NCI-H1436 (cell line): ENCODE measurements around the gene RNF13.
A peak's percentile ranks its signal among the peaks of the same experiment; 100 is the strongest.
"Not testable (repeated sequence)": the region's sequence is repeated elsewhere in the genome, so short reads cannot be mapped to it uniquely, and the experiment has no call there.

Source experiments
- DNase-seq: peaks from one replicate; lab custom pipeline; 2025; lab: John Stamatoyannopoulos, UW

RNF13 gene

GRCh38 chr3:149801195-149801594 is 11.8 kb upstream of the RNF13 start:
- no peak for DNase-seq

DNA sequence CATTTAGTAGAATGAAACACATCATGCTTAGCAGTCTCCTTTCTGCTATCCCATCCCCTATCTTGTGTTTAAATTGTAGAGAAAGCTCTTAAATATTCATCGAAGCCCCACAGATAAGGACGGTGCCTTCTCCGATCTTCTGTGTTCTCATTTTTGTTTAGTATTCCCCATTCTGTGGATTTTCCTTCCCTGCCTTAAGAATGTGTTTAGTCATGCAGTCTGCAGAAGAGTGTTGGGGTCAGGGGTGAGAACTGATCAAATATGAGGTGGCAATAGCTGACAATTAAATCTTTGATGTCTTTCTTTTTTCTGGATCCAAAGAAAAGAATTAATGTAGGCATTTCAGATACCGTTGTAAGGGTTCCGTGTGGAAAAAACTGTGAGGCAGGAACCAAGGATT is 11.4 kb upstream of the RNF13 start:
- DNase-seq, result no peak

DNA sequence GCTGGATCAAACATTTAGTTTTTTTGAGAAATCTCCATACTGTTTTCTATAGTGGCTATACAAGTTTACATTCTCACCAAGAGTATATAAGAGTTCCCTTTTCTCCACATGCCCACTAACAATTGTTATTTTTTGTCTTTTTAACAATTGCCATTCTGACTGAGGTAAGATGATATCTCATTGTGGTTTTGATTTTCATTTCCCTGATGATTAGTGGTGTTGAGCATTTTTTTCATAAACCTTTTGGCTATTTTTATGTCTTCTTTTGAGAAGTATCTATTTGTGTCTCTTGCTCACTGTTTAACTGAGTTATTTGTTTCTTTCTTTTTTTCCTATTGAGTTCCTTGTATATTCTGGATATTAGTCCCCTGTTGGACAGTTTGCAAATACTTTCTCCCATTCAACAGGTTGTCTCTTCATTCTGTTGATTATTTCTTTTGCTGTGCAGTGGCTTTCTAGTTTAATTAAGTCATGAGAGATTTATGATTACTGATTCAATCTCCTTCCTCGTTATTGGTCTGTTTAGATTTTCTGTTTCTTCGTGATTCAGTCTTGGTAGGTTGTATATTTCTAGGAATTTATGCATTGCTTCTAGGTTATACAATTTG is 6.7 kb upstream of the RNF13 start:
- no peak for DNase-seq

DNA sequence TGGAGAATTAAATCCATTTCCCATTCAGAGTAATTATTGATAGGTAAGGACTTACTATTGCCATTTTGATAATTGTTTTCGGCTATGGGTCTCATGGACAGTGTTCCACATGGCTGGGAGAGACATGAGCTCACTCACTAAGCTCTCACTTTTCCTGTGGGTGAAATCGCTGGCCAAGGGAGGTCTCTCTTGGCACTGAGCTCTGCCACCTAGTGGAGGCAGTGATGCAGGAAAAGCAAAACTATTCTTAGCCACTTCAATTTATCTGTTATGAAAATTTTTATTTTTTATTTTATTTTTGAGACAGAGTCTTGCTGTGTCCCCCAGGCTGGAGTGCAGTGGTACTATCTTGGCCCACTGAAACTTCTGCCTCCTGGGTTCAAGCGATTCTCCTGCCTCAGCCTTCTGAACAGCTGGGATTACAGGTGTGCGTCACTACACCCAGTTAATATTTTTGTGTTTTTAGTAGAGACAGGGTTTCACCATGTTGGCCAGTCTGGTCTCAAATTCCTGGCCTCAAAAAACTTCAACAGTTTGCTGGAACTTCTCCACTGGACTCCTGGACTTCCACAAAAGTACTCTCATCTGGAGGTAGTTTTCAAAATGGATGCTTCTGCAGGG is 4.7 kb upstream of the RNF13 start:
- peak; percentile 68 for DNase-seq

- no peak for DNase-seq
Observed at GRCh38 chr3:149809699-149810098, 3.3 kb upstream of the RNF13 start.

GRCh38 chr3:149810846-149811245 is 2.2 kb upstream of the RNF13 start:
- DNase-seq, result no peak

DNA sequence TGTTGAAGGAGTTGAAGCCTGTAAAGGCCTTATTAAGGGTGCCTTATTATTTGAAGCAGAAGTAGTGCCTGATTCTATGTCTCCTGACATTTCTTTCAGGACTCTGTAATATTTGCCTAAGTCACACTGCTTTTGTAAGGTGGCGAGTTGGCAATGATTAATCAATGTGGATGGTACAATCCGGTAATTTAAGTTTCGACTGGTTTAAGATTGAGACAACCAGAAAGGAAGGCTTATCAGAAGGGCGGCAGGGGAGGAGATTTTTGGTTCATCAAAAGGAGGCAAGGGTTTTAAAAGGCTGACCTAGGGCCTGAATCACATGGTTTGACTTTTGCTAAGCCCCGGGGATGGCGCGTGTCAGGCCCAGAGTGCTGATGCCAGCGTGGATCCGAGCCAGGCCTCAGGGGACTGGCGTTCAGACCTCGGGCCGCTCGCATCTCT is 830 bp upstream of the RNF13 start:
- no peak for DNase-seq

GRCh38 chr3:149813367-149814281 is 609 bp downstream of the RNF13 start:
- DNase-seq, result no peak

DNA sequence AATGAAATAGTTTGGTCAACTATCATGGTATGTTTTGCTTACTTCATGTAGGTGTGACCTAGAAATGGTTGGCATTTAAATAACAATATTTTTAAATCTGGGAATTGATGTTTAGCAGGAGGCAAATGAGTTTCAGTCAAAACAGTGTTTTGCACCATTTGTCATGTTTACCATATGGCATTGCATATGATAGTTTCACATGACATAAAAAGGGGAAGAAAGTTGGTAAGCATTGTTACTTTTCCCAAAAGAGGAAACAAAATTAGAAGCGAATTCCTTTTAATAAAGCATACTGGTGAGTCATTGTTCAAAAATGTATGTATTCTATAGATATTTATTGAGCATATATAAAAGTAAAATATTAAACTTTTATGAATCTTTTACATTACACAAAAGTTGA is 2.3 kb downstream of the RNF13 start:
- no peak for DNase-seq

DNA sequence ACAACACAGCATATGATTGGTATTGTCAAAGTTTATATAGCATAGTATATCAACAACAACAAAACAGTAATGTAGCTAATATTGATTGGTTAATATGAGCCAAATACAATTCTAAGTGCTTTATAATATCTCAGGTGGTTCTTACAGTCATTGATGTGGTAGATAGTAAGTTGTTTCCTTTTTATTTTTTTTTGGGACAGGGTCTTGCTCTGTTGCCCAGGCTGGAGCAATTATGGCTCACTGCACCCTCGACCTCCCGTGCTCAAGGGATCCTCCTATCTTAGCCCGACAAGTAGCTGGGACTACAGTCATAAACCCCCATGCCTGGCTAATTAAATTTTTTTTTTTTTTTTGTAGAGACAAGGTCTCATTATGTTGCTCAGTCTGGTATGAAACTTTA is 2.7 kb downstream of the RNF13 start:
- no peak for DNase-seq

DNA sequence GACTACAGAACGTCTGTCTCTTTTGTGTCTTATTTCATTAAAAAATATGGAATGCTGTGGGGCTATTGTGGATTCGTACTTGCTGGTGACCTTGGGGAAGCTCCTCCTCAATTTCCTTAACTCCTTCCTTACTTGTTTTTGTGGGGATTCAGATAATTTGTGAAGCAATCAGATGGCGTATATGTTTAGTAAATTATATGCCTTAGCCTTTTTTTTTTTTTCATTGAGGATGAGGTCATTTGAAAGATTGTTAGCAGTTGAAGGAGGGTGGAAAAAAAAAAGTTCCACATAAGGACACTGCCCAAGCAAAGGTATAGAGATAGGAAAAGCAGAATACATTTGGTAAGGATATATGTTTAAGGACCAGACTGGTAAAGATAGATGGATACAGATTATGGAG is 3.3 kb downstream of the RNF13 start:
- no peak for DNase-seq

DNA sequence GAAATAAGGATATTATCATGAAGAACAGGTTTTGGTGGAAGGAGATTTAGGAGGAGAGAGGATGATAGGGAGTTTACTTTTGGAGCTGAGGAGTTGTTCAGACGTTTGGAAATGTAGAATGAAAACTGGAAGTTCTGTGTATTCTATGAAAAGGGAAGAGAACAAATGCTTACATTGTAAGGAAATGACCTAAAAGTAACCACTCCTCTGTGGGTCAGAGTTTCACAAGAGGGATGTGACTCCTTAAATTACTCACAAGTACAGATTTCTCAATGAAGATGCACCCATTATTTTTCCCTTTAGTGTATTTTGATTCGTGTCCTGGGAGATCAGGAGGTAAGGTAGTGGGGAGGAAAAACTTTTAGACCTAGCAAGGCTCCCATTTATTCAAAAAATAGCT is 4.0 kb downstream of the RNF13 start:
- no peak for DNase-seq

- DNase-seq, result no peak
Observed at GRCh38 chr3:149819432-149819831, 6.4 kb downstream of the RNF13 start.

DNA sequence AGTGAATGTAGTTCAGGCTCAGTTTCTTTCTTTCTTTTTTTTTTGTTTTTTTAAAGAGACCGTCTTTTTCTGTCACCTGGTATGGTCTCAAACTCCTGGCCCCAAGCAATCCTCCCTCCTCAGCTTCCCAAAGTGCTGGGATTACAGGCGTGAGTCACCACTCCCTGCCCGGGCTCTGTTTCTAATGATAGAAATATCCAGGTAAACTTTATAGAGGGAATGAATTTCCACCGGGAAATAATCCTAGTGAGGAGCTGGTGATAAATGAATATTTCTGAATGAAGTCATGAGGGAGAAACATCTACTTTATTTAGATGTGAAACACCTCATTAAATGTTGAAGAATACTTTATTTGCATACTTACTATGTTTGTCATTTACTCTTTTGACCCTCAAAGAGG is 7.2 kb downstream of the RNF13 start:
- no peak for DNase-seq

DNA sequence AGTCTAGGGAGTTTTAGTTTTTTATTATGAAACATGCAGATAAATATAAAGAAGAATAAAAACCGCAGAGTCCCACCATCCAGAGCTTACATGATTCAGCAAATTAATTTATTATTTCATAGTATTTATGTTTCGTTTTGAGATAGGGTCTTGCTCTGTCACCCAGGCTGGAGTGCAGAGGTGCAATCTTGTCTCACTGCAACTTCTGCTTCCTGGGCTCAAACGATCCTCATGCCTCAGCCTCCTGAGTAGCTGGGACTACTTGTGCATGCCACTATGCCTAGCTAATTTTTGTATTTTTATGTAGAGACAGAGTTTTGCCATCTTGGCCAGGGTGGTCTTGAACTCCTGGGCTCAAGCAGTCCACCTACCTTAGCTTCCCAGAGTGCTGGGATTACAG is 13.6 kb downstream of the RNF13 start:
- DNase-seq, result no peak

- DNase-seq, result no peak
Observed at GRCh38 chr3:149828390-149828789, 15.4 kb downstream of the RNF13 start.

GRCh38 chr3:149829631-149830030 is 16.6 kb downstream of the RNF13 start:
- DNase-seq, result not testable (repeated sequence)

DNA sequence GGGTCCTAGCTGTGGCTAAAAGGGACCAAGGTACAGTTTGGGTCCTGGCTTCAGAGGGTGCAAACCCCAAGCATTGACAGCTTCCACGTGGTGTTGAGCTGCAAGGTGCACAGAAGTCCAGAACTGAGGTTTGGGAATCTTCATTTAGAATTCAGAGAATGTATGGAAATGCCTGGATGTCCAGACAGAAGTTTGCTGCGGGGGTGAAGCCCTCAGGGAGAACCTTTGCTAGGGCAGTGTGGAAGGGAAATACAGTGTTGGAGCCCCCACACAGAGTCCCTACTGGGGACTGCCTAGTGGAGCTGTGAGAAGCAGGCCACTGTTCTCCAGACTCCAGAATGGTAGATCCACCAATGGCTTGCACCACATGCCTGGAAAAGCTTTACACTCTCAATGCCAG is 17.9 kb downstream of the RNF13 start:
- DNase-seq, result no peak

DNA sequence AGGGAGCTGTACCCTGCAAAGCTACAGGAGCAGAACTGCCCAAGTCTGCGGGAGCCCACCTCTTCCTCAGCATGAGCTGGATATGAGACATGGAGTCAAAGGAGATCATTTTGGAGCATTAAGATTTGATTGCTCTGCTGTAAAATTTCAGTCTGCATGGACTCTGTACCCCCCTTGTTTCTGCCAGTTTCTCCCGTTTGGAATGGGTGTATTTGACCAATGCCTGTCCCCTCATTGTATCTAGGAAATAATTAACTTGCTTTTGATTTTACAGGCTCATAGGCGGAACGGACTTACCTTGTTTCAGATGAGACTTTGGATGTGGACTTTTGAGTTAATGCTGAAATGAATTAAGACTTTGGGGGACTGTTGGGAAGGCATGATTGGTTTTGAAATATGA is 18.3 kb downstream of the RNF13 start:
- DNase-seq, result no peak

GRCh38 chr3:149832086-149832485 is 19.1 kb downstream of the RNF13 start:
- DNase-seq, result no peak

DNA sequence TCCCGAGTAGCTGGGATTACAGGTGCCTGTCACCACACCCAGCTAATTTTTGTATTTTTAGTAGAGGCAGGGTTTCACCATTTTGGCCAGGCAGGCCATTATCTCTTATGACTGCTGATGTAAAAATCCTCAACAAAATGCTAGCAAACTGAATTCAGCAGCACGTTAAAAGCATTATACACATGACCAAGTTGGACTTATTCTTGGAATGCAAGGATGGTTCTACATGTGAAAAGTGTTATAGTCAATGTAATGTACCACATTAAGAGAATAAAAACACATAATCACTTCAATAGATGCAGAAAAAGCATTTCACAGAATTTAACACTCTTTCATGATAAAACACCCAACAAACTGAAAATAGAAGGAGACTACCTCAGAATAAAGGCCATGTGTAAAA is 20.2 kb downstream of the RNF13 start:
- DNase-seq, result no peak

- DNase-seq, result not testable (repeated sequence)
Observed at GRCh38 chr3:149838491-149838890, 25.5 kb downstream of the RNF13 start.

GRCh38 chr3:149839469-149839868 is 26.5 kb downstream of the RNF13 start:
- not testable (repeated sequence) for DNase-seq
